Colon (tissue), 2 donors: ENCODE data around the gene SETX.

ENCODE experiments used
- FAIRE-seq: peaks from 2 replicates; lab custom pipeline; 2012; peaks lifted over from hg19 to GRCh38; lab: Jason Lieb, UNC
- donor health status: control.
- donor health status: control.

SETX gene

GRCh38 chr9:132351404-132352045, 3.3 kb downstream of the SETX start:
- no peak for FAIRE-seq

GRCh38 chr9:132350861-132351315, 3.9 kb downstream of the SETX start:
- FAIRE-seq: no peak

GRCh38 chr9:132348676-132349075, 6.1 kb downstream of the SETX start:
- no peak for FAIRE-seq

- no peak for FAIRE-seq
Measured at GRCh38 chr9:132346177-132346576, 8.6 kb downstream of the SETX start.

DNA sequence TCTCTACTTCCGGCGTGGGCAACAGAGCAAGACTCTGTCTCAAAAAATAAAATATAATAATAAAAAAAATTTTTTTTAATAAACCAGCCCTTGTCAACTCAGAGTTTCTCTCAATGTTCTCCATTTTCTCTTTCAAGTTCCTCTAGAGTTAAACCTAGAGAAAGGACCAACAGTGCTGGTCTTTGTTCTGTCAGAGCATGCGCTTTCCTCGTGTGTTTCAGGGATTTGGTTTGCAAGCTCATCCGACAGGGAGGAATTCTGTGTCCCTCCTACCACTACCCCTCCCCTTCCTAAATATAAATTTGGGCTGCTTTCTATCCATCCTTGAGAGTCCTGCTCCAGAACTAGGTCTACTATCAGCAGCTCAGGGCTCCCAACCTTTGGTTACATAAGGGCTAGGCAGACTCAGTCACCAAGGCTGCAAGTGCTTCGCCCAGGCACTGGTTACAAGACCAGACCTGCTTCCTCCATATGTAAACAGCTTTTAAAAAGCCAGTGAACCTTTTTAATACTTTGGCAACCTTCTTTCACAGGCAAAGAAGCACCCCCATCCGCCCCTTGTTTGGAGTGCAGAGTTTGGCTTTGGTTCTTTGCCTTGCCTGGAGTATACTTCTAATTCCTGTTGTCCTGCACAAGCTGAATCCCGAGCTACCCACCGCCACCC, 13.5 kb downstream of the SETX start:
- no peak for FAIRE-seq

DNA sequence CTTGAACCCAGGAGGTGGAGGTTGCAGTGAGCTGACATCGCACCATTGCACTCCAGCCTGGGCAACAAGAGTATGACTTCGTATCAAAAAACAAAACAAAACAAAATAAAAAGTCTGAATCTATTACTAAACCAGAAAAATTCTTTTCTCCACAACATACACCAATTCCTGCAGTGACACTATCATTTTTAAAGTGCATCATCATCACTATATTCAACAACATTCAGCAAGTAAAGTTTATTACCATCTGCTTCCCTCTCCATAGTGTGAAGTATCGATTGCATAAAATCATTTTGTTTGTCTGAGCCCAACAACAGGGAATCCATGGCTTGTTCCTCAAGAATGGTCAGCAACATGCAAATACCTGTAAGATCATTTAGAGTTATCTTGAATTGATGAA, 20.4 kb downstream of the SETX start:
- FAIRE-seq: no peak

GRCh38 chr9:132333556-132333955, 21.2 kb downstream of the SETX start:
- no peak for FAIRE-seq

DNA sequence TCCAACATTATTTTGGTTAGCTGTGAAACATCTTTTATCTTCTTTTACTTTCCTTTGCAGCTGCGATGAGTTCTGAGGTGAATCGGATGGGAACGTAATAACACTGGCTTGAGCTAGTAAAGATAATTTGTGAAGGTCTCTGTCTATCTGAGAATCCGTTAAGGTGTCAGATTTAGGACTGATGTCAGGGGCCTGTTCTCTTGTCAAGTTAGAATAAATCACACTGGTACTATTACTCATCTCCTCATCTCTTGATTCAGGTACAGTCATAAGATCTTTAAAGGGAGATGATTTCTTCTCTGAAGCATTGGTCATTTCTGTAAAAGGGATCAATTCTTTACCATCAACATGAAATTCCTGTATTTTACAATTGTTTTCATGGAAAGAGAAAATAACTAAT, 26.2 kb downstream of the SETX start:
- no peak for FAIRE-seq

DNA sequence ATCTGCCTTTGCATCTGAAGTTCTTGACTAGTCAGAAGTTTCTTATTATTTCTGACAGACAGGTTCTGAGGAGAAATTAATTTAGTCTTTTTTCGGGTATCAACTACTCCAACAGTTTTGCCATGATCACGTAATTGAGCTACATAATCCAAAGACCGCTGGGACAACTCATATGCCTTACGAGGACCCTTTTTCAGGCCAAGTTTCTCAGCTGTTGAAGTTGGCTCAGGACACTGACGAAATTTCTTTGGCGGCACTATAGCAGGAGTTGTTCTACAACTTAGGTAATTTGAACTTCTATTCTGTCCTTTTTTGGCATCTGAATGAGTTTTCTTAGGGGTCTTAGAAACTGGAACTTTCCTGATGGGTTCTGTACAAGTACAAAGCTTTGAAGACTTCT, 27.2 kb downstream of the SETX start:
- FAIRE-seq: no peak

DNA sequence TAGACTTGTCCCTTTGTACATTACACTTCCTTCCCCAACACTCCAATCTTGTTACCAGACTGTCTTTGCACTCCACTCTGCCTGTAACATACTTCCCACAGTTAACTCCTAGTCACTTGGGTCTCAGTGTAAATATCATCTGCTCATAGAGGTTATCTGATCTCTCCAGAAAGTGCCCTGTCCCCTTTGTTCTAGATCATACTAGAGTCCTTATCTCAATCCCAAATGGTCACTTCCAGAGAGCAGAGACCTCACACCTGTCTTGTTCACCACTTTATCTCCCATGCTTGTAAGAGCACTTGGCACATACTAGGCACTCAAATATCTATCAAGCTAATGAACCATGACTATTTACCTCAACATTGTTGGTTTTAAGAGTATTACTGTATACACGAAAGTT, 30.4 kb downstream of the SETX start:
- FAIRE-seq: no peak

DNA sequence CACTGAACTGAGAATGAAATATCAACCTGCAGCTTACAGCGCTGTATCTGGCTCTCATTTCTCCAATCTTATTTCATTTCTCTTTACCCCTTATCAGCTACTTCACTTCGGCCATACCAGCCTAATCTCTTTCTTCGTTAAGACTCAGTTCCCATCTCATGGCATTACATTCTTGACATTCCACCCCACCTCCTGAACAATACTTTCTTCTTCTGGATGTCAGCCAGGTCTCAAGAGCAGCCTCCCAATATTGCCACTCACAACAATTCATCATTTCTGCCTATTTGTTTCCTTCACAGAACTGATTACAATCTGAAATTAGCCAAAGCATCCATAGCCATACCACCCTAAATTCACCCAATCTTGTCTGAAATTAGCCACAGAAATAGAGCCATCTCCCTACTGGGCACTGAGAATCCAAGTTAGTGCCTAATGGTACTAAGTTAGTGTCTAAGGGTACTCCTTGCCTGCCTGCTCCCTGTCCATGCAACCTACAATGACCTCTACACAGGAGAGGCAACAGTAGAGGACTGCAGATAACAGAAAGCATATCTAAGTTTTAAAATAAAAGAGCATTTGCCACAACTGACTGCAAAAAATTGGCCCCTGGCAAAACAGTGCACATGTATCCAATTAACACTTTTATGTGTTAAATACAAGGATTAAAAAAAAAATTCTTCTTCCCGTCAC, 35.2 kb downstream of the SETX start:
- FAIRE-seq: no peak

GRCh38 chr9:132312873-132313272, 41.9 kb downstream of the SETX start:
- no peak for FAIRE-seq

- FAIRE-seq: no peak
Measured at GRCh38 chr9:132312426-132312825, 42.4 kb downstream of the SETX start.

- FAIRE-seq: no peak
Measured at GRCh38 chr9:132311978-132312377, 42.8 kb downstream of the SETX start.

- FAIRE-seq: no peak
Measured at GRCh38 chr9:132309056-132309455, 45.7 kb downstream of the SETX start.

- FAIRE-seq: no peak
Measured at GRCh38 chr9:132301521-132301920, 53.3 kb downstream of the SETX start.

DNA sequence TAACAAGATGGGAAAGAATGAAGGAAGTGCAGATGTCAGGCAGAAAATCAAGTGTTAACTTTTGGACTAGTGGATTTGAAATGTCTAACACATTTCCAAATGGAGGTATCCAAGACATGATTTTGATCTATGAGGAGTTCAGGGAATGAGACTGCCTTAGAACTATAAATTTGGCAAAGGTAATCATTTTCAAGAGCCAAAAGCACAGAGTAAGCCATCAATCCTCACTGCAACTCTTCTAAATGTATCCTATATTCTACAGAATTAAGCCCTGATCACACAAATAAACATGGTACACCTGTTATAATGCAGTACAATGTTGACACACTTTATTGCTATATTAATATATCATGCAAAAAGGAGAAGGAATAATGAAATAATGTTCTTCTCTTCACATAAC, 55.6 kb downstream of the SETX start:
- no peak for FAIRE-seq

- no peak for FAIRE-seq
Measured at GRCh38 chr9:132295181-132295580, 59.6 kb downstream of the SETX start.

DNA sequence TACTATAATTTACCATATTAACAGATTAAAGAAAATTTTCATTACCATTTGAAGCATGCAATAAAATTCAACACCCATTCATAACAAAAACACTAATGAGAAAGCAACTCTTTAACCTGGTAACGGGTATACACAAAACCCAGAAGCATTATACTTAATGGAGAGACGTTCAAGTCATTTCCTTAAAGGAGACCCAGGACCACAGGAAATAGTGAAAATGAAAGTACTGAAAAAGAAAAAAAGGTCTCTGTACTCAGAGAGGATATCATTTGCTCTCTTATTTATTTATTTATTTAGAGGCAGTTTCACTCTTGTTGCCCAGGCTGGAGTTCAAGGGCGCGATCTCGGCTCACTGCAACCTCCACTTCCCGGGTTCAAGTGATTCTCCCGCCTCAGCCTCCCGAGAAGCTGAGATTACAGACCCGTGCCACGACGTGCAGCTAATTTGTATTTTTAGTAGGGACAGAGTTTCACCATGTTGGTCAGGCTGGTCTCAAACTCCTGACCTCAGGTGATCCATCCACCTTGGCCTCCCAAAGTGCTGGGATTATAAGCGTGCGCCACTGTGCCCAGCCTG, 61.6 kb downstream of the SETX start:
- FAIRE-seq: no peak

- FAIRE-seq: no peak
Measured at GRCh38 chr9:132288966-132289365, 65.8 kb downstream of the SETX start.

GRCh38 chr9:132288361-132288760, 66.4 kb downstream of the SETX start:
- no peak for FAIRE-seq

- FAIRE-seq: no peak
Measured at GRCh38 chr9:132287256-132287760, 67.5 kb downstream of the SETX start.

DNA sequence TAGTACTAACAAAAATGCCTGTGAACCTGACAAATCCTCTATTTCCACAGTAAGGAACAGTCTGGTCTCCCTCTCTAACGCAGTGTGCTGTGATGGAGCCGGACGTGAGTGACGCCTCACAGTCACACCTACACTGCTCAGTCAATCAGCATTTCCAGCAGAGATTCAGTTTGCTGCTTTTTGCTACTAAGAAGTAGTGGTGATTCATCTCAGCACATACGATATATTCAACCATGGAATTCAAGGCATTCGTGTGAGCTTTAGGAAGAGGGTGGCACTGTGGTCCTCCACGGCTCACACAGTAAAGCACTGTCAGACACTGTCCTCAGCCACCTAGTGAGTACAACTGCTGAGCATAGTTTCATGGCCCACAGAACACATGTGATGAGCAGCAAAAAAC, 70.9 kb downstream of the SETX start:
- no peak for FAIRE-seq
